Activated T-helper 17 cell treated with anti-CD3 and anti-CD28 coated beads, Interleukin-2, amount 50 U/mL, for 72 hours (primary cell): ENCODE data around the gene CENPT. TPM values are rescaled to one million over a fixed set of nuclear protein-coding genes. Genes with fewer than 3 reads are reported as not detected.

ENCODE experiments used
- ATAC-seq: fragments of 150-1000 bp; cut with Tn5 transposase; replicated peaks from 2 replicates; pipeline ENCODE4 v1.10.0; 2021; ENCODE audit warnings: mild to moderate bottlenecking, moderate library complexity
- H3K27ac Mint-ChIP-seq: one replicate; pipeline ENCODE4 v1.8.0; 2022; ENCODE audit warnings: mixed read lengths
- H3K27me3 Mint-ChIP-seq: one replicate; pipeline ENCODE4 v1.8.0; 2022; ENCODE audit warnings: mixed read lengths
- H3K36me3 Mint-ChIP-seq: one replicate; pipeline ENCODE4 v1.8.0; 2022; ENCODE audit warnings: low read depth, mild to moderate bottlenecking, mixed read lengths
- H3K4me1 Mint-ChIP-seq: one replicate; pipeline ENCODE4 v1.8.0; 2022; ENCODE audit warnings: mixed read lengths
- H3K4me3 Mint-ChIP-seq: one replicate; pipeline ENCODE4 v1.8.0; 2022; ENCODE audit warnings: mild to moderate bottlenecking, mixed read lengths
- H3K9me3 Mint-ChIP-seq: one replicate; pipeline ENCODE4 v1.8.0; 2022; ENCODE audit warnings: mixed read lengths
- total RNA-seq, 2 donors: library from RNA; stranded (reverse); gene quantifications; one replicate each; pipeline ENCODE4 v1.2.3, GENCODE V29; 2022

The CENPT gene
- total RNA-seq, 2 donors from 2014 or later = 61.4 to 64.2 TPM

- Mint-ChIP-seq H3K9me3 (no peaks in the 10 kb centered on the region), H3K27ac (peak overlapping the region; percentile 76), H3K4me3 (no peak overlapping the region), H3K36me3 (peaks cover 85% of the 10 kb centered on the region), H3K27me3 (no peaks in the 10 kb centered on the region), H3K4me1 (peaks cover 45% of the 10 kb centered on the region)
- ATAC-seq = no peak
Observed at GRCh38 chr16:67800338-67800926, 47.1 kb downstream of the CENPT start.

DNA sequence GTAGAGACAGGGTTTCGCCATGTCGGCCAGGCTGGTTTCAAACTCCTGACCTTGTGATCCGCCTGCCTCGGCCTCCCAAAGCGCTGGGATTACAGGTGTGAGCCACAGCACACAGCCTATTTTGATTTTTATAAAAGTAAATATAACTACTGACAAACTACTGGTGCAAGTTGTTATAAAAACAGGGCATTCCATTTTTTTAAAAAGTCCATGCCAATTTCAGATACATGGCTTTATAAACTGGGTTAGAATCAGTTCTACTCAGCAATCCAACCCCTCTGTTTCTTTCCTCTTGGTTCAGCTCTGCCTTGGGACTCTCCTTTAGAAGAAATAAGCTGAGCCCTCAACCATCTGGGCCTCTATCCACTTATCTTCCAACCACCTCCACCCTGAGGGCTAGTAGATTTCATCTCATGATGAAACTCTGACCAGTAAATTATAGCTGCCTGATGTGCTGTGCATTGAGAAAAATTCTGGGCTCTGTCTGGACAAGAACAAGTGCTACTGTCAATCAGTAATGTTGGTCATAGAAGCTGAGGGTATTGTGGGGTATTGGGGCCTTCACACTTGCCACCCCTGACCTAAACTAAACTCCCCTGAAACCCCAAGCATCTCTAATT is 51.3 kb downstream of the CENPT start:
- ATAC-seq = no peak

GRCh38 chr16:67790071-67790470 is 57.4 kb downstream of the CENPT start:
- Mint-ChIP-seq H3K27me3 (no peaks in the 10 kb centered on the region), H3K27ac (peak overlapping the region; percentile 25), H3K4me3 (no peak overlapping the region), H3K9me3 (no peaks in the 10 kb centered on the region), H3K4me1 (peaks cover 7% of the 10 kb centered on the region), H3K36me3 (no peaks in the 10 kb centered on the region)
- ATAC-seq = no peak

More for the DNA sequence above, 51.3 kb downstream of the CENPT start:
- H3K27ac Mint-ChIP-seq = peak overlapping the region; percentile 51
- no peaks in the 10 kb centered on the region for H3K9me3 Mint-ChIP-seq
- H3K27me3 Mint-ChIP-seq = no peaks in the 10 kb centered on the region
- no peak overlapping the region for H3K4me3 Mint-ChIP-seq
- H3K36me3 Mint-ChIP-seq = peaks cover 43% of the 10 kb centered on the region
- H3K4me1 Mint-ChIP-seq = peaks cover 27% of the 10 kb centered on the region

- Mint-ChIP-seq H3K9me3 (no peaks in the 10 kb centered on the region), H3K4me1 (peaks cover 10% of the 10 kb centered on the region), H3K4me3 (no peak overlapping the region), H3K27ac (no peak overlapping the region), H3K36me3 (peaks cover 14% of the 10 kb centered on the region), H3K27me3 (no peaks in the 10 kb centered on the region)
- ATAC-seq = peak; percentile 31
Observed at GRCh38 chr16:67786491-67786890, 61.0 kb downstream of the CENPT start.

DNA sequence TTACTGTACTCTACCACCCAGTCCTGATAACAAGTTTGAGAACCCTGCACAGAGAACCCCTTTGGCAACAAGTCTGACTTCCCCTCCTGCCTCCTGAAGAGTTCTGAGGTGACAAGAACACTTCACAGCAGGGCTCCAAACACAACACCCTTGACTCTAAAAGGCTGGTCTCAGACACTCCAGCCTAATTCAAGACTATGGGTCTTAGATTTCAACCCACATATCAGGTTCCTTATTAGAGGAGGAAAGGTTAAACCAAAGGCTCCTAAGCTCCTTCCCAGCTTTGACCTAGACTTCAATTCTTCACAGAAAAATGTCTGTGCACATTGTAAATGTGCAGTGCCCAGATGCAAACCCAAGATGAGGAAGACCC is 64.2 kb downstream of the CENPT start:
- H3K27ac Mint-ChIP-seq = no peak overlapping the region

DNA sequence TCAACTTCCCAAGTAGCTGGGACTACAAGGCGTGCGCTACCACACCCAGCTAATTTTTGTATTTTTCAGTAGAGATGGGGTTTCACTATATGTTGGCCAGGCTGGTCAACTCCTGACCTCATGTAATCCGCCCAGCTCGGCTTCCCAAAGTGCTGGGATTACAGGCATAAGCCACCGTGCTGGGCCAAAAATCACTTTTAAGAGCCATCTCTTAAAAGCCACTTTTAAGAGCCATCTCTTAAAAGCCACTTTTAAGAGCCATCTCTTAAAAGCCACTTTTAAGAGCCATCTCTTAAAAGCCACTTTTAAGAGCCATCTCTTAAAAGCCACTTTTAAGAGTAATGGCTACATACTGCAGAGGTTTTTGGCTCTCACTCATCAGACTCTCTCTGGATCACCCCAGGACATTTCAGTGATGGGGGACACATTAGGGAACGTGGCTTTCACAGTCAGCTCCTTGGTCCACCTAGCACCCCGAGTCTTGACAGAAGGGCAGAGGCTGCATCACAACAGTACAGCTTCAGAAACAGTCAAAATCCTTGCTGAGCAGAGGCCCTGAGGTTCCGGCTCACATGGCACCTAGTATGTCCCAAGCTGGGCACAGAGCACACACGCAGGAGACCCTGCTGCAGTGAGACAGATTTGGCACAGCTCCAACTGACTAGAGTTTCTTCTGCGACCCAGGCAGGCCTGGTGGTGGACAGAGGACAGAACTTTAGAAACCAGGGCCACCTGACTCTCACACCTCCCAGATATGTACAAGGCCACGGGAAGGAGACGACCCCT is 64.7 kb downstream of the CENPT start:
- Mint-ChIP-seq H3K4me1 (peaks cover 19% of the 10 kb centered on the region), H3K4me3 (no peak overlapping the region), H3K9me3 (no peaks in the 10 kb centered on the region), H3K36me3 (peaks cover 21% of the 10 kb centered on the region), H3K27me3 (no peaks in the 10 kb centered on the region), H3K27ac (no peak overlapping the region)
- no peak for ATAC-seq

More for the DNA sequence above, 64.2 kb downstream of the CENPT start:
- no peak overlapping the region for H3K4me3 Mint-ChIP-seq
- ATAC-seq = no peak
- peaks cover 19% of the 10 kb centered on the region for H3K4me1 Mint-ChIP-seq
- peaks cover 21% of the 10 kb centered on the region for H3K36me3 Mint-ChIP-seq
- H3K9me3 Mint-ChIP-seq = no peaks in the 10 kb centered on the region
- H3K27me3 Mint-ChIP-seq = no peaks in the 10 kb centered on the region

GRCh38 chr16:67781565-67781921 is 66.0 kb downstream of the CENPT start:
- Mint-ChIP-seq H3K27me3 (no peaks in the 10 kb centered on the region), H3K4me3 (peak overlapping the region; percentile 14), H3K9me3 (no peaks in the 10 kb centered on the region), H3K36me3 (peaks cover 21% of the 10 kb centered on the region), H3K27ac (peak overlapping the region; percentile 82), H3K4me1 (peaks cover 19% of the 10 kb centered on the region)
- ATAC-seq = peak; percentile 69

DNA sequence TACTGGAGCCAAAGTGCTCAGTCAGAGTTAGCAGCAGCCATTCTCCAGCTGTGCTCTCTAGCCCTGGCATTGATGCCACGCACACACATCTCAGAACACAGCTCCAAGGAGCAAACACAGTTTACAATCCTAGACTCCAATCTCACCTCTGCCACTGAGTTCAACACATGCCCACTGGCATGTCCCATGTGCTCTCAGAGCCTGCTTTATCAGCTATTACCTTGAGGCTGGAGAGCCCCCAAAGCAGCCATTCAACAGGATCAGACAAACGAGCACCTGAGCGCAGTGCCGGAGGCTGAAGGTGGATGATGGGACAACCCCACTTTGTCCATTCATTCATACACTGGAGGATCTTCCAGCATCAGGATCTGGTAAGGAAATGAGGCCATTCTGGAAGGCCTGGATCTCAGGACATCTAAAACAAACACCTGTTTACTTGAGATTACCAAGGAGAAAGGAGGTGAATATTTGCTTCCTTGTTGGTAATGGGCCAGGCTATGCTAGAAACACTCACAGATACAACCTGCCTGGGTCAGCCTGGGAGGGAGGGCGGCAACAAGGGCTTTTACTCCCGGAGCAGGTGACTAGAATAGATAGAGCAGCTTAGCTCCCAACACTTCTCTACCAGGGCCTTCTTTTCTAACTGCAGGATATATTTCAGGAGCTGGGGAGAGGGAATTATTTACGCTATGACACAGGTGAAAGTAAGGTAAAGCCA is 66.5 kb downstream of the CENPT start:
- H3K36me3 Mint-ChIP-seq = peaks cover 21% of the 10 kb centered on the region
- peak overlapping the region; percentile 14 for H3K4me3 Mint-ChIP-seq

GRCh38 chr16:67779256-67780014 is 68.1 kb downstream of the CENPT start:
- H3K36me3 Mint-ChIP-seq = peaks cover 19% of the 10 kb centered on the region
- peaks cover 19% of the 10 kb centered on the region for H3K4me1 Mint-ChIP-seq
- H3K27ac Mint-ChIP-seq = peak overlapping the region; percentile 82
- no peaks in the 10 kb centered on the region for H3K27me3 Mint-ChIP-seq
- peak; percentile 44 for ATAC-seq
- no peaks in the 10 kb centered on the region for H3K9me3 Mint-ChIP-seq
- no peak overlapping the region for H3K4me3 Mint-ChIP-seq

More for the DNA sequence above, 66.5 kb downstream of the CENPT start:
- H3K4me1 Mint-ChIP-seq = peaks cover 19% of the 10 kb centered on the region
- no peak for ATAC-seq
- H3K9me3 Mint-ChIP-seq = no peaks in the 10 kb centered on the region
- H3K27me3 Mint-ChIP-seq = no peaks in the 10 kb centered on the region
- H3K27ac Mint-ChIP-seq = peak overlapping the region; percentile 82

Other genes starting within 250 kb of the CENPT start
- gene CARMIL2, start 202.5 kb downstream of the CENPT start, total RNA-seq = 100 to 1,000 TPM; 134 to 169 TPM
- 10 to 100 TPM; 37.5 to 63.4 TPM for gene ACD, start 187.4 kb downstream of the CENPT start, total RNA-seq
- 10 to 100 TPM; 10.7 to 16.5 TPM for gene PARD6A, start 186.7 kb downstream of the CENPT start, total RNA-seq
- 1 to 10 TPM; 9.1 to 9.4 TPM for gene ENKD1, start 180.9 kb downstream of the CENPT start, total RNA-seq
- gene C16orf86, start 180.9 kb downstream of the CENPT start, total RNA-seq = 1 to 10 TPM; 1.5 to 1.8 TPM
- 10 to 100 TPM; 13.8 to 20.9 TPM for gene GFOD2, start 128.4 kb downstream of the CENPT start, total RNA-seq
- 10 to 100 TPM; 18.4 to 21.0 TPM for gene RANBP10, start 41.1 kb downstream of the CENPT start, total RNA-seq
- under 1 TPM in 1 of 2 donors, not detected in 1; 0.26 TPM for gene TSNAXIP1, start 40.8 kb downstream of the CENPT start, total RNA-seq
- gene THAP11, start 5.4 kb downstream of the CENPT start, total RNA-seq = 10 to 100 TPM; 29.9 to 51.6 TPM
- gene NUTF2, start 760 bp downstream of the CENPT start, total RNA-seq = 100 to 1,000 TPM in 1 of 2 donors, 10 to 100 TPM in 1; 82.9 to 175 TPM
- gene EDC4, start 25.4 kb upstream of the CENPT start, total RNA-seq = 100 to 1,000 TPM; 101 to 137 TPM
- 1 to 10 TPM in 1 of 2 donors, not detected in 1; 1.2 TPM for gene NRN1L, start 37.2 kb upstream of the CENPT start, total RNA-seq
- gene PSKH1, start 45.6 kb upstream of the CENPT start, total RNA-seq = 10 to 100 TPM in 1 of 2 donors, 1 to 10 TPM in 1; 7.5 to 11.8 TPM
- gene CTRL, start 84.2 kb upstream of the CENPT start, total RNA-seq = 1 to 10 TPM; 4.0 to 6.1 TPM
- gene PSMB10, start 89.2 kb upstream of the CENPT start, total RNA-seq = 100 to 1,000 TPM; 201 to 217 TPM
- 10 to 100 TPM; 15.0 to 19.1 TPM for gene LCAT, start 96.4 kb upstream of the CENPT start, total RNA-seq
- gene SLC12A4, start 120.9 kb upstream of the CENPT start, total RNA-seq = 10 to 100 TPM; 34.6 to 47.0 TPM
- gene DPEP3, start 132.8 kb upstream of the CENPT start, total RNA-seq = under 1 TPM in 1 of 2 donors, not detected in 1; 0.19 TPM
- gene DPEP2, start 151.8 kb upstream of the CENPT start, total RNA-seq = 1 to 10 TPM; 2.8 to 7.3 TPM
- not detected for gene DPEP2NB, start 168.2 kb upstream of the CENPT start, total RNA-seq
- gene DDX28, start 175.5 kb upstream of the CENPT start, total RNA-seq = 10 to 100 TPM in 1 of 2 donors, 1 to 10 TPM in 1; 7.2 to 18.7 TPM
- gene DUS2, start 175.6 kb upstream of the CENPT start, total RNA-seq = 10 to 100 TPM; 24.6 to 35.0 TPM
- 10 to 100 TPM; 71.1 to 78.1 TPM for gene NFATC3, start 237.7 kb upstream of the CENPT start, total RNA-seq